NCI-H2081 (cell line): ENCODE results near the gene ADAP1.

Experiments used
- DNase-seq, 2 experiments: peaks; one replicate each; lab custom pipeline; 2025; lab: John Stamatoyannopoulos, UW

Gene ADAP1

GRCh38 chr7:922334-923107, 32.0 kb downstream of the ADAP1 start:
- DNase-seq = no peak

- no peak for DNase-seq
Measured at GRCh38 chr7:921581-922333, 32.7 kb downstream of the ADAP1 start.

- DNase-seq = no peak
Measured at GRCh38 chr7:921071-921461, 33.4 kb downstream of the ADAP1 start.

GRCh38 chr7:920351-921070, 34.0 kb downstream of the ADAP1 start:
- DNase-seq = peak in 1 of 2 experiments; percentile 13

- DNase-seq = no peak
Measured at GRCh38 chr7:919924-920341, 34.5 kb downstream of the ADAP1 start.

GRCh38 chr7:919114-919442, 35.4 kb downstream of the ADAP1 start:
- no peak for DNase-seq

GRCh38 chr7:918441-919113, 35.9 kb downstream of the ADAP1 start:
- no peak for DNase-seq

GRCh38 chr7:918118-918425, 36.4 kb downstream of the ADAP1 start:
- DNase-seq = no peak

GRCh38 chr7:917255-918117, 37.0 kb downstream of the ADAP1 start:
- DNase-seq = no peak

GRCh38 chr7:916291-916941, 38.1 kb downstream of the ADAP1 start:
- DNase-seq = peak in 1 of 2 experiments; percentile 17

- DNase-seq = no peak
Measured at GRCh38 chr7:915291-916218, 38.9 kb downstream of the ADAP1 start.

GRCh38 chr7:914521-915194, 39.8 kb downstream of the ADAP1 start:
- DNase-seq = no peak

- no peak for DNase-seq
Measured at GRCh38 chr7:913736-914520, 40.6 kb downstream of the ADAP1 start.

GRCh38 chr7:911791-912480, 42.5 kb downstream of the ADAP1 start:
- no peak for DNase-seq

GRCh38 chr7:910931-911431, 43.5 kb downstream of the ADAP1 start:
- DNase-seq = no peak

- DNase-seq = no peak
Measured at GRCh38 chr7:910441-910861, 44.0 kb downstream of the ADAP1 start.
